Measurements from ENCODE around the gene DIP2A. TPM values are rescaled to one million over a fixed set of nuclear protein-coding genes. Genes with fewer than 3 reads are reported as not detected.
"Not testable (repeated sequence)": the region's sequence is repeated elsewhere in the genome, so short reads cannot be mapped to it uniquely, and the experiment has no call there.

The DIP2A gene
- total and polyA plus RNA-seq, 7 donors = 9.0 to 49.3 (median 25.0) TPM

DNA sequence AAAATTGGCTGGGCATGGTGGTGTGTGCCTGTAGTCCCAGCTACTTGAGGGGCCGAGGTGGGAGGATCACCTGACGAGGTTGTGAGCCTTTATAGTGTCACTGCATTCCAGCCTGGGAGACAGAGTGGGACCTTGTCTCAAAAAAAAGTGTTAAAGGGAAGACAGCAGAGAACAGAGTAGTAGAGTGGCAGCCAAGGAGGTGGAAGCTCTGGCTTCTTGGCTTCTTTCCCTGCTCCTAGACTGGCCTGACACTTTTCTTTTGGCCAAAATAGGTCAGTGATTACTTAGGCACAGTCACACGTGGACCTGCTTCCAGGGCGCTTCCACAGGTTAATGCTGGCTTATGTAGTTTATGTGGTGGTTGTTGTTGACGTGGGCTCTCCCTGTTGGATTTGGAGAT lies 3.2 kb downstream of the DIP2A start:
- no peak overlapping the region for H3K4me3 ChIP-seq
- H3K4me1 ChIP-seq = peaks cover 0 to 39% (median 29%) of the 10 kb centered on the region in 4 donors
- no peaks in the 10 kb centered on the region for H3K27me3 ChIP-seq
- no peaks in the 10 kb centered on the region for H3K9me3 ChIP-seq
- peak overlapping the region in 1 of 4 donors; percentile 20 for H3K27ac ChIP-seq
- no peak for DNase-seq
- peaks cover 0 to 6% (median 0%) of the 10 kb centered on the region in 4 donors for H3K36me3 ChIP-seq
- intact Hi-C loops (cut with DNase I) = no loop called here
- TF ChIP-seq EP300 (IDR thresholded peaks at IDR 0.05) = no peak
- TF ChIP-seq, protein P1, sequence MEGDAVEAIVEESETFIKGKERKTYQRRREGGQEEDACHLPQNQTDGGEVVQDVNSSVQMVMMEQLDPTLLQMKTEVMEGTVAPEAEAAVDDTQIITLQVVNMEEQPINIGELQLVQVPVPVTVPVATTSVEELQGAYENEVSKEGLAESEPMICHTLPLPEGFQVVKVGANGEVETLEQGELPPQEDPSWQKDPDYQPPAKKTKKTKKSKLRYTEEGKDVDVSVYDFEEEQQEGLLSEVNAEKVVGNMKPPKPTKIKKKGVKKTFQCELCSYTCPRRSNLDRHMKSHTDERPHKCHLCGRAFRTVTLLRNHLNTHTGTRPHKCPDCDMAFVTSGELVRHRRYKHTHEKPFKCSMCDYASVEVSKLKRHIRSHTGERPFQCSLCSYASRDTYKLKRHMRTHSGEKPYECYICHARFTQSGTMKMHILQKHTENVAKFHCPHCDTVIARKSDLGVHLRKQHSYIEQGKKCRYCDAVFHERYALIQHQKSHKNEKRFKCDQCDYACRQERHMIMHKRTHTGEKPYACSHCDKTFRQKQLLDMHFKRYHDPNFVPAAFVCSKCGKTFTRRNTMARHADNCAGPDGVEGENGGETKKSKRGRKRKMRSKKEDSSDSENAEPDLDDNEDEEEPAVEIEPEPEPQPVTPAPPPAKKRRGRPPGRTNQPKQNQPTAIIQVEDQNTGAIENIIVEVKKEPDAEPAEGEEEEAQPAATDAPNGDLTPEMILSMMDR (IDR thresholded peaks at IDR 0.05) = no peak
- no peak for TF ChIP-seq POLR2A (IDR thresholded peaks at IDR 0.05)
- no peak for TF ChIP-seq POLR2AphosphoS5 (IDR thresholded peaks at IDR 0.05)
- WGBS, 2 donors = 82 to 84% methylated on average over 5 of the region's 5 CpGs

DNA sequence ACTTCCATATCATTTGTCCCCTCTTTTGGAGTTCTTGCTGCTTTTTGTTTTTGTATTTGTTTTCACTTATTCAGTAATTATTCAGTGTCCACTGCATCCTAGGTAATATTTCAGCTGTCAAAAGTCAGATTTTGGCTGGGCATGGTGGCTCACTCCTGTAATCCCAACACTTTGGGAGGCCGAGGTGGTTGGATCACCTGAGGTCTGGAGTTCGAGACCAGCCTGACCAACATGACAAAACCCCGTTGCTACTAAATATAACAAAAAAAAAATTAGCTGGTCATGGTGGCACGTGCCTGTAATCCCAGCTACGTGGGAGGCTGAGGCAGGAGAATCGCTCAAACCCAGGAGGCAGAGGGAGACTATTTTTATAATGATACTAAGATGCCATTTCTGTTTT lies 6.5 kb downstream of the DIP2A start:
- WGBS, 2 donors = 94% methylated on average over 6 of the region's 6 CpGs
- H3K27ac ChIP-seq; DNase-seq; H3K36me3 ChIP-seq; H3K9me3 ChIP-seq; intact Hi-C loops (cut with DNase I); H3K27me3 ChIP-seq; H3K4me3 ChIP-seq: not testable (repeated sequence)
- H3K4me1 ChIP-seq = peaks cover 0 to 20% (median 11%) of the 10 kb centered on the region in 4 donors

DNA sequence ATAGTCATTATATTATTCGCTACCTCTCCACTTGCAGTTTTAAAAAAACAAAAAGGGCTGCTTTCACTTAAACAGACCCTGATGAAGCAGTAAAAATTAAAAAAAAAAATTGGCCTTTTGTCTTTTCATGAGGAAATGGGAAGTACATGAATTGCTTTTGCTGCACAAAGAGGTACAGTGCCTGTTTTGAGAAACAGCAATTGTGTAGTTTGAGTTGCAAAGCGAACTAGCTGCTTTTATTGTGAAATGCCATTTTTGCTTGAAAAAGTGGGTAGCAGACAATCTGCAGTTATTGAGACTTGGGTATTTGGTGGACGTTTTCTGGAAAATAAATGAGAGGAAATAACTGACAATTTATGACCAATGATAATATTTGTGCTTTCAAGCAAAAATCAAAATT lies 7.0 kb downstream of the DIP2A start:
- DNase-seq = no peak
- Histone ChIP-seq H3K27ac (no peak overlapping the region), H3K9me3 (no peaks in the 10 kb centered on the region), H3K4me3 (no peak overlapping the region), H3K36me3 (peaks cover 0 to 6% (median 0%) of the 10 kb centered on the region in 4 donors), H3K27me3 (no peaks in the 10 kb centered on the region), H3K4me1 (peaks cover 0 to 15% (median 9%) of the 10 kb centered on the region in 4 donors)
- intact Hi-C loops (cut with DNase I) = no loop called here
- WGBS, 2 donors = 89 to 90% methylated on average over 3 of the region's 3 CpGs
- no peak for TF ChIP-seq POLR2AphosphoS5 (IDR thresholded peaks at IDR 0.05)
- TF ChIP-seq, protein P1 (IDR thresholded peaks at IDR 0.05) = no peak
- TF ChIP-seq EP300 (IDR thresholded peaks at IDR 0.05) = no peak
- no peak for TF ChIP-seq POLR2A (IDR thresholded peaks at IDR 0.05)

DNA sequence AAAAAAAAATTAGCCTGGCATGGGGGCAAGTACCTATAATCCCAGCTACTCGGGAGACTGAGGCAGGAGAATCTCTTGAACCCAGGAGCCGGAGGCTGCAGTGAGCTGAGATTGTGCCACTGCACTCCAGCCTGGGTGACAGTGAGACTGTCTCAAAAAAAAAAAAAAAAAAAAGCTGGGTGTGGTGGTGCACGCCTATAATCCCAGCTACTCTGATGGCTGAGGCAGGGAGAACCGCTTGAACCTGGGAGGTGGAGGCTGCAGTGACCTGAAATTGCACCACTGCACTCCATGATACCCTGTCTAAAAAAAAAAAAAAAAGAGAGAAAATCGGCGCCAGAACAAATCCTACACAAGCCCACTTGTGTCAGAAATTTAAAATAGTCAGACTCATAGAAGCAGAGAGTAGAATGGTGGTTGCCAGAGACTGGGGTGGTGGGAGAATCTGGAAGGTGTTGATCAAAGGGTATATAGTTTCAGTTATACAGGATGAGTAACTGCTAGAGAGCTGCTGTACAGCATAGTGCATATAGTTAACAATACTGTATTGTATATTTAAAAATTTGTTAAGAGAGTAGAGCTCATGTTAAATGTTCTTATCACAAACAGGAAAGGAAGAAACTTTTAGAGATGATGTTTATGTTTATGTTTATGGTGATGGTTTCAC lies 9.6 kb downstream of the DIP2A start:
- Histone ChIP-seq H3K9me3 (no peaks in the 10 kb centered on the region), H3K4me1 (peaks cover 0 to 16% (median 5%) of the 10 kb centered on the region in 4 donors), H3K27me3 (no peaks in the 10 kb centered on the region), H3K4me3 (no peak overlapping the region), H3K36me3 (peaks cover 0 to 6% (median 0%) of the 10 kb centered on the region in 4 donors), H3K27ac (no peak overlapping the region)
- intact Hi-C loops (cut with DNase I) = no loop called here
- TF ChIP-seq, protein P1 (IDR thresholded peaks at IDR 0.05) = no peak
- TF ChIP-seq EP300 (IDR thresholded peaks at IDR 0.05) (no peak), POLR2AphosphoS5 (IDR thresholded peaks at IDR 0.05) (no peak), POLR2A (IDR thresholded peaks at IDR 0.05) (no peak)
- WGBS, 2 donors = 73 to 83% methylated on average over 6 of the region's 6 CpGs
- no peak for DNase-seq

DNA sequence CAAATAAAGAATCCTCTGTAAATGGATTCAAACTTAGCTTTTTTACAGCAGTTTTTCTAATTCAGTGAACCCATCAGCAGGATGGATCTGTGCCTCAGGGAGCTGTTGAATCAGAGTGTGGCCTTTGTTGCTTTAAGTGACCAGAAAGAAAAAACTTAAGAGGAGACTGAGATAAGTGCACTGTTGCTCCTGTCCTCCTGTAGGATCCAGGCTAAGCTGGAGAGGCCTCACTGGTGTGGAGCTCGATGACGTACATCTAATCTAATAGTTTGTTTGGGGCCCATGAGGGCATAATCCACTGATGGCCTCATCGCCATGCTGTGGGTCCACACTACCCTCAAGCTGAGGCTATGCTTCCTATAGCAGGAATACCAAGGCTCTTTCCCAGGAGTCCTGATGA lies 10.6 kb downstream of the DIP2A start:
- Histone ChIP-seq H3K27me3 (no peaks in the 10 kb centered on the region), H3K4me3 (no peak overlapping the region), H3K27ac (no peak overlapping the region), H3K36me3 (no peaks in the 10 kb centered on the region), H3K4me1 (peaks cover 0 to 16% (median 5%) of the 10 kb centered on the region in 4 donors), H3K9me3 (no peaks in the 10 kb centered on the region)
- intact Hi-C loops (cut with DNase I) = no loop called here
- DNase-seq = no peak
- 95 to 98% methylated on average over 3 of the region's 3 CpGs for WGBS, 2 donors
- TF ChIP-seq EP300 (IDR thresholded peaks at IDR 0.05) (no peak), POLR2AphosphoS5 (IDR thresholded peaks at IDR 0.05) (no peak)

DNA sequence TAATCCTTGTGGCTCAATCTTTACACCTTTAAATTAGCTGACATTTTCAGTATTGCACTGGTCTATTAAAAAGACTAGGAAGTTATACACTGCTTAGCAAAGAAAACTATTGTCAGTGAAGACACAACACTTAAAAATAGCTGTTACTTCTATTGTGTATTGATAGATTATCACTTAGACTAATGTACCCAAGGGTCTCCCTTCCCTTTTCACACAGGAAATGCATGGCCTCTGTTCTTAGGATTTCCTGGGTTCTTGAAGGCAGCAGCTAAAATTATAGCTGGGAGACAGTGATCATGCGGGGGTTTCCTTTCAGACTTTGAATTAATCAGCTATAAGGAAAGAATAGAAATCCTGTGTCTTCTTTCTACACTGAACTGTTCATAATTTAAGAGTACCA lies 12.8 kb downstream of the DIP2A start:
- Histone ChIP-seq H3K27ac (no peak overlapping the region), H3K4me1 (peaks cover 0 to 16% (median 5%) of the 10 kb centered on the region in 4 donors), H3K36me3 (no peaks in the 10 kb centered on the region), H3K27me3 (no peaks in the 10 kb centered on the region), H3K4me3 (no peak overlapping the region), H3K9me3 (no peaks in the 10 kb centered on the region)
- TF ChIP-seq POLR2AphosphoS5 (IDR thresholded peaks at IDR 0.05) = no peak
- TF ChIP-seq POLR2A (IDR thresholded peaks at IDR 0.05) = no peak
- no peak for TF ChIP-seq EP300 (IDR thresholded peaks at IDR 0.05)
- TF ChIP-seq, protein P1 (IDR thresholded peaks at IDR 0.05) = no peak
- intact Hi-C loops (cut with DNase I) = no loop called here
- DNase-seq = no peak
- 60 to 98% methylated on average over 1 of the region's 1 CpG for WGBS, 2 donors
